Measurements from ENCODE around the gene RPS3. TPM values are rescaled to one million over a fixed set of nuclear protein-coding genes. Genes with fewer than 3 reads are reported as not detected.

Gene RPS3
- total and polyA plus RNA-seq, 2 donors (not counting 3 experiments of a cell fraction or from before 2014, with no cell fraction given), result 2,973 to 3,734 TPM

DNA sequence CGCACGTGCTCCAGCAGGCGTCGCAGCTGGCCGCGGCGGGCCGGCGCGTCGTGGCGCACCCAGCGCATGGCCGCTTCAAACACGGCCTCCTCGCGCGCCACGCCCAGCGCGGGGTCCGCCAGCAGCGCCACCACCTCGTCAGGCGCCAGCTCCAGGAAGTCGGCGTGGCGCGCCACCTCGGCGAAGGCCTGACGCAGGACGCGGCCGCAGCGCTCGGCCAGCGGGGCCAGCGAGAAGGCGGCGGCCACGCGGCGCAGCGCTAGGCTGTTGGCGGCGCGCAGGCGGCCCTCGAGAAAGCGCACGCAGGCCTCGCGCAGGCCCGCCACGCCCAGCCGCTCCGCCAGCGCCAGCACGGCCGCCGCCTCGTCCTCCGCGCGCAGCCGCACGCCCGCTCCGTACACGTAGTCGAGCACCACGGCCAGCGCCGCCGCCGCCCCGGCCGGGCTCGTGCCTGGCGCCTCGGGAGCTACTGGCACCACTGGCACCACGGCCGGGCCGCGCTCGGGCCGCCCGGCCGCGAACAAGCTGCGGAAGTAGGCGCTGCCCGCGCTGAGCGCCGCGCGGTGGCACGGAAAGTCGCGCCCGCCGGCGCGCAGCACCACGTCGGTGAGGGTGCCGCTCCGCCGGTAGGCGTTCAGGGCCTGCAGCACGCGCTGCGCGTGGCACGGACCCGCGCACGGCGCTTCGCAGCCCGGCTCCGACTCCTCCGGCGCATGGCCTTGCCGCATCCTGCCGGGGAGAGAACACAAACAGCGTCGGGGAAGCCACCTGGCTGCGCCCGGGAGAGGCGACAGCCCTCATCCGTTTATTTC lies 30.8 kb downstream of the RPS3 start:
- no TSS peak for BruUV-seq (replicated peaks)
- Histone ChIP-seq H3K9me1 (replicated peaks; ENCODE audit: control insufficient read depth, extremely low read depth, insufficient read depth, low read length) (no peaks in the 10 kb centered on the region), H4K20me1 (replicated peaks; ENCODE audit: control insufficient read depth, extremely low read depth, insufficient read depth, low read length) (no peaks in the 10 kb centered on the region), H3K27me3 (ENCODE audit: control insufficient read depth in 2 of 2, insufficient read depth in 2 of 2, low read length in 2 of 2) (peaks cover 26 to 29% of the 10 kb centered on the region in 2 experiments), H3K4me1 (ENCODE audit: control insufficient read depth, extremely low read depth, insufficient read depth, low read length) (peaks cover 9% of the 10 kb centered on the region), H3K4me2 (ENCODE audit: insufficient read depth, low read length) (peak overlapping the region; percentile 8), H3K9me3 (replicated peaks; ENCODE audit: control insufficient read depth, insufficient read depth, low read length) (no peaks in the 10 kb centered on the region), H3K36me3 (ENCODE audit: control insufficient read depth in 2 of 2, extremely low read depth in 1 of 2, insufficient read depth in 2 of 2, low read length in 2 of 2) (peaks cover 0 to 3% of the 10 kb centered on the region in 2 experiments), H3K9ac (replicated peaks; ENCODE audit: extremely low read depth, insufficient read depth, low read length) (no peak overlapping the region), H3K4me3 (replicated peaks in 1 of 3; ENCODE audit: insufficient read depth in 1 of 3, low read depth in 1 of 3, low read length in 3 of 3) (peak overlapping the region in 1 of 3 experiments; percentile 4), H3K27ac (ENCODE audit: insufficient read depth, low read depth, low read length) (no peak overlapping the region), H2AFZ (ENCODE audit: low read depth, low read length) (peak overlapping the region; percentile 28), H3K79me2 (ENCODE audit: control insufficient read depth, insufficient read depth, low read length) (no peaks in the 10 kb centered on the region)
- dilution Hi-C loops (cut with MboI; ENCODE audit: extremely low pct_ligation_motif_present, low sequenced_read_pairs), result no loop called here
- CTCF ChIA-PET, result interaction anchor here (1.1 to 1.6 kb wide), 3 partner anchors 22 to 104 kb away, joined by 3 to 7 read pairs (median 7); no protein-coding TSS in a partner anchor
- peak; percentile 92 for TF ChIP-seq EZH2 (IDR thresholded peaks at IDR 0.05; ENCODE audit: borderline replicate concordance, low read depth, low read length, severe bottlenecking)
- TF ChIP-seq MYC (IDR thresholded peaks at IDR 0.05; ENCODE audit: low read depth, low read length), result peak; percentile 16
- no peak for TF ChIP-seq JUN (IDR thresholded peaks at IDR 0.05; ENCODE audit: borderline replicate concordance, insufficient read depth, insufficient read length, low read depth)
- TF ChIP-seq FOS (IDR thresholded peaks at IDR 0.05; ENCODE audit: borderline replicate concordance, insufficient read depth, low read length), result no peak
- POLR2A ChIA-PET, result no interaction called here
- DNase-seq (ENCODE audit: low read depth, low spot score) (peak; percentile 64), FAIRE-seq (peak; percentile 37)
- intact Hi-C loops (cut with micrococcal nuclease), result loop anchor here (5.0 kb wide), 1 partner anchor 43 kb away; no protein-coding TSS in a partner anchor

All from endothelial cell of umbilical vein (primary cell).